Subcutaneous adipose tissue (tissue), 4 donors: ENCODE data around the gene CAMTA1. TPM values are rescaled to one million over a fixed set of nuclear protein-coding genes. Genes with fewer than 3 reads are reported as not detected.

Experiments used
- CTCF ChIP-seq: fragments of 450-650 bp; IDR thresholded peaks from one replicate; pipeline ENCODE4 v1.5.1; 2016; ENCODE audit warnings: low read depth, mild to moderate bottlenecking, control low read depth, antibody characterized with exemption, moderate library complexity
- total RNA-seq, 4 donors: library from RNA; depleted of rRNA; stranded (reverse); fragments of >200 nt; gene quantifications; one replicate each; pipeline ENCODE4 v1.1.0, GENCODE V29; 2016

The CAMTA1 gene
- total RNA-seq, 4 donors from 2014 or later, result 58.6 to 82.5 (median 78.0) TPM

- TF ChIP-seq CTCF, result no peak
Observed at GRCh38 chr1:7555391-7556185, 770.3 kb downstream of the CAMTA1 start.

- TF ChIP-seq CTCF, result no peak
Observed at GRCh38 chr1:7557301-7557891, 772.1 kb downstream of the CAMTA1 start.

GRCh38 chr1:7558041-7558461 lies 772.8 kb downstream of the CAMTA1 start:
- no peak for TF ChIP-seq CTCF

GRCh38 chr1:7558481-7558880 lies 773.2 kb downstream of the CAMTA1 start:
- no peak for TF ChIP-seq CTCF

- no peak for TF ChIP-seq CTCF
Observed at GRCh38 chr1:7558921-7559869, 773.9 kb downstream of the CAMTA1 start.

- no peak for TF ChIP-seq CTCF
Observed at GRCh38 chr1:7560128-7560527, 774.9 kb downstream of the CAMTA1 start.
